Measurements from ENCODE around the gene CYTH1.

- TF ChIP-seq PATZ1 (CRISPR knock-in tag; IDR thresholded peaks at IDR 0.05; ENCODE audit: borderline replicate concordance): no peak
- no peak for TF ChIP-seq ZNF565 (CRISPR knock-in tag; conservative IDR thresholded peaks at IDR 0.05; ENCODE audit: low read depth)
- TF ChIP-seq TOX (CRISPR knock-in tag; IDR thresholded peaks at IDR 0.05; ENCODE audit: borderline replicate concordance): no peak
- no peak for TF ChIP-seq ARNTL (CRISPR knock-in tag; IDR thresholded peaks at IDR 0.05; ENCODE audit: borderline replicate concordance, low read depth)
Measured at GRCh38 chr17:78678222-78678557, 103.9 kb downstream of the CYTH1 start.

Data from SK-N-SH treated with all-trans-retinoic acid at 6 μM for 48 hours (cell line).